Measurements from ENCODE around the gene ANKRD23.

ANKRD23 gene

DNA sequence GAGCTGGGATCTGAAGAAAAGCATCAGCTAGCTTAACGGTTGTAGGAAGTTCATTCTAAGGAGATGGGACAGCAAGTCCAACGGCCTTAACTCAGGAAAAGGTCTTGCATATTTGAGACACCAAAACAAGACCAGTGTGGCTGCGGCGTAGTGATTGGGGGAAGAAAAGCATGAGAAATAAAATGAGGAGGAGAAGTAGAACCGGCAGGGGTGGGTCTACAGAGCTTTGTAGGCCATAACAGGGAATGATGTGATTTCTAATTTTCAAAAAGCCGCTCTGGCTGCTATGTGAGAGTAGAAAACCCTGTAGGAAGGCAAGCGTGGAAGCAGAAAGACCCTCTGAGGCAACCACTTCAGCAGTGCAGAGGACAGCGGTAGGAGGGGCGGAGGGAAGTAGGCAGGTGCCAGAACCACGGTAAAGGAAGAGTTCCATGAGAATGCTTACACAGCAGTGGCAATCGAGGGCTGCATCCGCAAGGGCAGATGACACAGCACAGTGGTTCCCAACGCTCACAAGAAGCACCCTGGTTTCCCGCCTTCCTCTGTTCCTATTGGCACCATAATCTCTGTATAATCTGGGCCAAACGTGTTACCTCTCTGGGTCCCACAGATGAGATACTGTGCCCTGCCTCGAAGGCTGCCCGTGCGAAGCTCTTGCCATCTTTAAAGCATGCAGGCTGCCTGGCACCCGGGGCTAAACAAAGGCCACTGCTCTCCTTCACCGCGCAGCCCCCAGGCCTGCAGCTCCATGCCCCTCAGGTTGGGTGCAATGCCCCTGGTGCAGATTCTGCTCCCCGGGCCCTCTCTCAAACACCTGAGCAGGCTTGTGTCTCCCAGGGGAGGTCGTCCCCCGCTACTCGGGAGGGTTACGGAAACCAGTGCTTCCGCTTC, 13.2 kb upstream of the ANKRD23 start:
- TF ChIP-seq POLR2AphosphoS5 (IDR thresholded peaks at IDR 0.05; ENCODE audit: low read depth, low read length) = 0 out of 2 replicates have a peak, but pooled peaks have one; percentile 26
- TF ChIP-seq TAF1 (IDR thresholded peaks at IDR 0.05; ENCODE audit: borderline replicate concordance, insufficient read depth, low read length) = no peak

DNA sequence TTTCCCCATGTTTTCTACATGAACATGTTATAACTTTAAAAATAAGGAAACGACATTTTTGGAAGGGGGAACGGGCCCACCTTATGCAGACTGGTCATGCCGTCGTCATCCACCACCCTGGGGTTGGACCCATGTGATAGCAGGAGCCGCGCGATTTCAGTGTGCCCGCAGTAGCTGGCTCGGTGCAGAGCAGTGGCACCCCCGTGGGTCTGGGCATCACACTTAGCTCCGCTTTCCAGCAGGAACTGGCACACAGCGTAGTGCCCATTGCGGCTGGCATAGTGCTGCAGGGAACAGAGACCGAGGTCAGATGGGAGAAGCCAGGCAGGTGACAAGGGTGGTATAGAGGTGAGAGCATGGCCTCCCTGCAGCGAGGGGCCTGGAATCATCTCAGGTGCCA, 9.5 kb upstream of the ANKRD23 start:
- TF ChIP-seq SIN3A (IDR thresholded peaks at IDR 0.05; ENCODE audit: borderline replicate concordance, insufficient read depth, low read length) (no peak), FOXP2 (optimal IDR thresholded peaks at IDR 0.05; ENCODE audit: borderline replicate concordance, extremely low read depth, extremely low read length, insufficient read depth) (no peak), POLR2AphosphoS5 (IDR thresholded peaks at IDR 0.05; ENCODE audit: low read depth, low read length) (no peak), TAF1 (IDR thresholded peaks at IDR 0.05; ENCODE audit: borderline replicate concordance, insufficient read depth, low read length) (no peak)
- TF ChIP-seq, protein P1, sequence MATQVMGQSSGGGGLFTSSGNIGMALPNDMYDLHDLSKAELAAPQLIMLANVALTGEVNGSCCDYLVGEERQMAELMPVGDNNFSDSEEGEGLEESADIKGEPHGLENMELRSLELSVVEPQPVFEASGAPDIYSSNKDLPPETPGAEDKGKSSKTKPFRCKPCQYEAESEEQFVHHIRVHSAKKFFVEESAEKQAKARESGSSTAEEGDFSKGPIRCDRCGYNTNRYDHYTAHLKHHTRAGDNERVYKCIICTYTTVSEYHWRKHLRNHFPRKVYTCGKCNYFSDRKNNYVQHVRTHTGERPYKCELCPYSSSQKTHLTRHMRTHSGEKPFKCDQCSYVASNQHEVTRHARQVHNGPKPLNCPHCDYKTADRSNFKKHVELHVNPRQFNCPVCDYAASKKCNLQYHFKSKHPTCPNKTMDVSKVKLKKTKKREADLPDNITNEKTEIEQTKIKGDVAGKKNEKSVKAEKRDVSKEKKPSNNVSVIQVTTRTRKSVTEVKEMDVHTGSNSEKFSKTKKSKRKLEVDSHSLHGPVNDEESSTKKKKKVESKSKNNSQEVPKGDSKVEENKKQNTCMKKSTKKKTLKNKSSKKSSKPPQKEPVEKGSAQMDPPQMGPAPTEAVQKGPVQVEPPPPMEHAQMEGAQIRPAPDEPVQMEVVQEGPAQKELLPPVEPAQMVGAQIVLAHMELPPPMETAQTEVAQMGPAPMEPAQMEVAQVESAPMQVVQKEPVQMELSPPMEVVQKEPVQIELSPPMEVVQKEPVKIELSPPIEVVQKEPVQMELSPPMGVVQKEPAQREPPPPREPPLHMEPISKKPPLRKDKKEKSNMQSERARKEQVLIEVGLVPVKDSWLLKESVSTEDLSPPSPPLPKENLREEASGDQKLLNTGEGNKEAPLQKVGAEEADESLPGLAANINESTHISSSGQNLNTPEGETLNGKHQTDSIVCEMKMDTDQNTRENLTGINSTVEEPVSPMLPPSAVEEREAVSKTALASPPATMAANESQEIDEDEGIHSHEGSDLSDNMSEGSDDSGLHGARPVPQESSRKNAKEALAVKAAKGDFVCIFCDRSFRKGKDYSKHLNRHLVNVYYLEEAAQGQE (IDR thresholded peaks at IDR 0.05; ENCODE audit: insufficient read depth in 1 of 2, low read depth in 2 of 2, low read length in 2 of 2) = no peak

DNA sequence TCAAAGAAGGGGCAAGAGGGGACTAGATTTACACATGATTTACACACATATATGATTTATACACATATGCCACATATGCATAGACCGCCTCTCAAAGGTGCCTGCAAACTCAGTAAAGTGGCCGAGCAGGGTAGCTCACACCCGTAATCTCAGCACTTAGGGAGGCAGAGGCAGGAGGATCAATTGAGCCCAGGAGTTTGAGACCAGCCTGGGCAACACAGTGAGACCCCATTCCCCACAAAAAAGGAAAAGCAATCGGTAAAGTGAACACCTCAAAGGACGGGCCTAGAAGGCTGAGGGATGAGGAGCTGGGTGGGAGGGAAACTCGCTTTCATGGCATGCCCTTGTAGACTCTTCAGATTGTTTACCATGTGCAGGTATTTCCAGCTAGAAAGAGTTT, 8.8 kb upstream of the ANKRD23 start:
- TF ChIP-seq SIN3A (IDR thresholded peaks at IDR 0.05; ENCODE audit: borderline replicate concordance, insufficient read depth, low read length) (no peak), TAF1 (IDR thresholded peaks at IDR 0.05; ENCODE audit: borderline replicate concordance, insufficient read depth, low read length) (no peak), POLR2AphosphoS5 (IDR thresholded peaks at IDR 0.05; ENCODE audit: low read depth, low read length) (no peak), FOXP2 (optimal IDR thresholded peaks at IDR 0.05; ENCODE audit: borderline replicate concordance, extremely low read depth, extremely low read length, insufficient read depth) (no peak)
- TF ChIP-seq, protein P1 (IDR thresholded peaks at IDR 0.05; ENCODE audit: insufficient read depth in 1 of 2, low read depth in 2 of 2, low read length in 2 of 2) = no peak

DNA sequence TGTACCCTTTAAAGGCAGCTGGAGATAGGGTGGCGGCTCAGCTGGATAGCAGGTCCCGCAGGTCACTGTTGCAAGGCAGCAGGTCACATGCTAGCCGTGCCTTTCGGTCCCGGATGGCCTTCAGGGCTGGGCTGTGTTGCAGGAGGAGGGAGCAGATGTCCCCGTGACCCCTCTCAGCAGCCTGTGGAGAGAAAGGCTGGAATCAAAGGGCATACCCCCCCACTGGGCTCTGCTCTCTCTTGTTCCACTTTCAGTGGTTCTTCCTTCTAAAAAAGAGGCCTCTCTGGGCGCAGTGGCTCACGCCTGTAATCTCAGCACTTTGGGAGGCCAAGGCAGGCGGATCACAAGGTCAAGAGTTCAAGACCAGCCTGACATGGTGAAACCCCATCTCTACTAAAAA, 4.4 kb upstream of the ANKRD23 start:
- TF ChIP-seq POLR2AphosphoS5 (IDR thresholded peaks at IDR 0.05; ENCODE audit: low read depth, low read length) (no peak), SIN3A (IDR thresholded peaks at IDR 0.05; ENCODE audit: borderline replicate concordance, insufficient read depth, low read length) (no peak), TAF1 (IDR thresholded peaks at IDR 0.05; ENCODE audit: borderline replicate concordance, insufficient read depth, low read length) (no peak), FOXP2 (optimal IDR thresholded peaks at IDR 0.05; ENCODE audit: borderline replicate concordance, extremely low read depth, extremely low read length, insufficient read depth) (no peak)
- TF ChIP-seq, protein P1 (IDR thresholded peaks at IDR 0.05; ENCODE audit: insufficient read depth in 1 of 2, low read depth in 2 of 2, low read length in 2 of 2) = no peak

DNA sequence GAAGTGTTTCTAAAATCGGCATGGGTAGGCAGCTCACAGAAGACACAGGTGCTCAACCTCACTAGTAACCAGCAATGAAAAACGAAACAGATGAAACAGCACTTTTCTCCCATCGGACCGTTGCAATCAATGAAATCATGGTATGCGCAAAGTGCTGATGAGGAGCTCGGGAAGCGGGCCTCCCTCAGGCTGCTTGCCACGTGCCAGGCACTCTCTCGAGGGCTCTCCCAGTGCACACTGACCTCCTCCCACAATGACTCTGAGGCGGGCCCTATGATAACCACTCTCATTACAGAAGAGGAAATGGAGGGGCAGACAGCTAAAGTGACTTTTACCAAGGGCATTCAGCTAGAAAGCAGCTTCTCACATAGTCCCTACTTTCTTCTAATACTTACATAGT, 3.8 kb upstream of the ANKRD23 start:
- no peak for TF ChIP-seq SIN3A (IDR thresholded peaks at IDR 0.05; ENCODE audit: borderline replicate concordance, insufficient read depth, low read length)
- no peak for TF ChIP-seq FOXP2 (optimal IDR thresholded peaks at IDR 0.05; ENCODE audit: borderline replicate concordance, extremely low read depth, extremely low read length, insufficient read depth)
- no peak for TF ChIP-seq TAF1 (IDR thresholded peaks at IDR 0.05; ENCODE audit: borderline replicate concordance, insufficient read depth, low read length)
- TF ChIP-seq, protein P1 (IDR thresholded peaks at IDR 0.05; ENCODE audit: insufficient read depth in 1 of 2, low read depth in 2 of 2, low read length in 2 of 2) = no peak
- no peak for TF ChIP-seq POLR2AphosphoS5 (IDR thresholded peaks at IDR 0.05; ENCODE audit: low read depth, low read length)

Data from PFSK-1 (cell line).